ENCODE data around the gene MATCAP1.

Gene MATCAP1

DNA sequence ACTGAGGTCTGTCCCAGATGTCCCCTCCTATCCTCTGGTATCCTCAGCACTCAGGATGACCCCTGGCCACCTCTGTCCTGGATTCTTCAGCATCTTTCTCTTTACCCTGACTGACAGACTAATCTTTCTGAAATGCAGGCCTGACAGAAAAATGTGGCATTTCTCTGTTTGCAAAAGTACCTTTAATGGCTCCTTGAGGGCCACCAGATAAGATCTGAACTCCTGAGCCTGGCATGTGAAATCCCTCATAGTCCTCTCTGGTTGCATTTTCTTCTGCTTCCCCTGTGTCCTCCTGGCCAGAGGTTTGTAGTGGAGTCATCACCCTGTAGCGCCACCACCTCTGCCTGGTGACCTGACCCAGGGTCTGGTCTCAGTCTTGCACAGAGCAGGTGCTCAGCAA is 13.1 kb upstream of the MATCAP1 start:
- Histone ChIP-seq H3K4me3 (ENCODE audit: low read length) (no peak overlapping the region), H3K36me3 (ENCODE audit: control insufficient read depth, insufficient read depth, low read length, severe bottlenecking) (peaks cover 50% of the 10 kb centered on the region), H3K9ac (ENCODE audit: low read length) (no peak overlapping the region), H3K9me3 (ENCODE audit: control insufficient read depth, low read length) (no peaks in the 10 kb centered on the region), H3K4me1 (ENCODE audit: control insufficient read depth, insufficient read depth, low read length) (peaks cover 24% of the 10 kb centered on the region), H3K27me3 (replicated peaks; ENCODE audit: control insufficient read depth, insufficient read depth, low read length) (no peaks in the 10 kb centered on the region)
- no peak for DNase-seq (ENCODE audit: low read depth)

DNA sequence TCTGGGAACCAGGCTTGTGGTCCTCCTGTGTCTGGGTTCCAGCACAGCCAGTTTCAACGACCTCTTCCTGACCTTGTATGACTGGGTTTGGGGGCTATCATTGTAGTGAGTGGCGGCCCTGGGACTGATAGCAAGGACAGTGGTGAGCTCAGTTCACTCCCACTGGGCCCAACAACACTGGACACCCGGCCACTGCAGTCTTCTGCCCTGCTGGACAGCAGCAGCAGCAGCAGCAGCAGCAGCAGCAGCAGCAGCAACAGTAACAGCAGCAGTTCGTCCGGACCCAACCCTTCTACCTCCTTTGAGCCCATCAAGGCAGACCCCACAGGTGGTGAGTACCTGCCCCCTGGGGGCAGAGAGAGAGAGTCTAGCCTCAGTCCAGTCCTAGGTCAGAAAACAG is 11.9 kb upstream of the MATCAP1 start:
- Histone ChIP-seq H3K27me3 (replicated peaks; ENCODE audit: control insufficient read depth, insufficient read depth, low read length) (no peaks in the 10 kb centered on the region), H3K9me3 (ENCODE audit: control insufficient read depth, low read length) (no peaks in the 10 kb centered on the region), H3K36me3 (ENCODE audit: control insufficient read depth, insufficient read depth, low read length, severe bottlenecking) (peaks cover 46% of the 10 kb centered on the region), H3K4me1 (ENCODE audit: control insufficient read depth, insufficient read depth, low read length) (peaks cover 24% of the 10 kb centered on the region), H3K4me3 (ENCODE audit: low read length) (no peak overlapping the region), H3K9ac (ENCODE audit: low read length) (no peak overlapping the region)
- DNase-seq (ENCODE audit: low read depth), result no peak

DNA sequence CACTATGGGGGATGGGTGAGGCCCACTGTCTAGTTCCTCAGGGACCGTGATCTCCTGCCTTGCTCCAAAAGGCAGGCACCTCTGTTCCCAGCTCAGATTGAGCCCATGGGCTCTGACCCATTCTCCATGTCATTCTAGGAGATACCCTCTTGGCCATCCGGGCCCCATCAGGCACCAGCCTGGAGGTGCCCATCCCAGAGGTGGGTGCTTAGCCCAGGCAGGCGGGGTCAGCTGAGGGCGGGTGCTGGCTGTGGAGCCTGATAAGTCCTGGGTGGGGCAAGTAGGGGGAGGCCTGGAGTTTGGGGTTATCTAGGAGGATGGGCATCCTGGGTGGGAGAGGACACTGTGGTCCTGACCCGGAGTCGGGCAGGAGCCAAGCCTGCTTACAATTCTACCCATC is 10.5 kb upstream of the MATCAP1 start:
- no peak overlapping the region for H3K4me3 ChIP-seq (ENCODE audit: low read length)
- no peaks in the 10 kb centered on the region for H3K9me3 ChIP-seq (ENCODE audit: control insufficient read depth, low read length)
- H3K27me3 ChIP-seq (replicated peaks; ENCODE audit: control insufficient read depth, insufficient read depth, low read length), result no peaks in the 10 kb centered on the region
- peaks cover 24% of the 10 kb centered on the region for H3K4me1 ChIP-seq (ENCODE audit: control insufficient read depth, insufficient read depth, low read length)
- no peak for DNase-seq (ENCODE audit: low read depth)
- H3K9ac ChIP-seq (ENCODE audit: low read length), result peak overlapping the region; percentile 99
- peaks cover 46% of the 10 kb centered on the region for H3K36me3 ChIP-seq (ENCODE audit: control insufficient read depth, insufficient read depth, low read length, severe bottlenecking)

- peak overlapping the region; percentile 99 for H3K9ac ChIP-seq (ENCODE audit: low read length)
- peaks cover 23% of the 10 kb centered on the region for H3K4me1 ChIP-seq (ENCODE audit: control insufficient read depth, insufficient read depth, low read length)
- no peaks in the 10 kb centered on the region for H3K27me3 ChIP-seq (replicated peaks; ENCODE audit: control insufficient read depth, insufficient read depth, low read length)
- H3K4me3 ChIP-seq (ENCODE audit: low read length), result peak overlapping the region; percentile 98
- peaks cover 46% of the 10 kb centered on the region for H3K36me3 ChIP-seq (ENCODE audit: control insufficient read depth, insufficient read depth, low read length, severe bottlenecking)
- no peaks in the 10 kb centered on the region for H3K9me3 ChIP-seq (ENCODE audit: control insufficient read depth, low read length)
- DNase-seq (ENCODE audit: low read depth), result no peak
These were observed 9.8 kb upstream of the MATCAP1 start for GRCh38 chr16:67193536-67193935.

DNA sequence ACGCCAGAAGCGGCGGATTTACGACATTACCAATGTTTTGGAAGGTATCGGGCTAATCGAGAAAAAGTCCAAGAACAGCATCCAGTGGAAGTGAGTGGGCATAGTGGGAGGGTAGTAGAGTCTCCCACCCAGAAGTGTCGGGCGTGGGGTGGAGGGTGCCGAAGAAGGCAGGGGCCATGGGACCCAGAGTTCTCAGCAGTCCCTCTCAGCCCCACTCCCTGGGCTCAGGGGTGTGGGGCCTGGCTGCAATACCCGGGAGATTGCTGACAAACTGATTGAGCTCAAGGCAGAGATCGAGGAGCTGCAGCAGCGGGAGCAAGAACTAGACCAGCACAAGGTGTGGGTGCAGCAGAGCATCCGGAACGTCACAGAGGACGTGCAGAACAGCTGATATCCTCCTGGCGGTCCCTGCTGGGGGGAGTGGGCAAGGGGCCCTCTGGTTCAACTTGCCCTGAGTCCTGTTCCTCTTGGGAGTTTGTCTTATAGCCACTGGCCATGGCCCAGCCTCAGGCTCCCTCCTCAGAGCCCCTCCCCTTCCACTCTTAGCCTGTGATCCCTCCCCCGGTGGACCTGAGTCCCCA is 9.1 kb upstream of the MATCAP1 start:
- Histone ChIP-seq H3K4me1 (ENCODE audit: control insufficient read depth, insufficient read depth, low read length) (peaks cover 21% of the 10 kb centered on the region), H3K9me3 (ENCODE audit: control insufficient read depth, low read length) (no peaks in the 10 kb centered on the region), H3K27me3 (replicated peaks; ENCODE audit: control insufficient read depth, insufficient read depth, low read length) (no peaks in the 10 kb centered on the region), H3K36me3 (ENCODE audit: control insufficient read depth, insufficient read depth, low read length, severe bottlenecking) (peaks cover 43% of the 10 kb centered on the region), H3K9ac (ENCODE audit: low read length) (peak overlapping the region; percentile 99), H3K4me3 (ENCODE audit: low read length) (peak overlapping the region; percentile 98)
- DNase-seq (ENCODE audit: low read depth), result no peak

DNA sequence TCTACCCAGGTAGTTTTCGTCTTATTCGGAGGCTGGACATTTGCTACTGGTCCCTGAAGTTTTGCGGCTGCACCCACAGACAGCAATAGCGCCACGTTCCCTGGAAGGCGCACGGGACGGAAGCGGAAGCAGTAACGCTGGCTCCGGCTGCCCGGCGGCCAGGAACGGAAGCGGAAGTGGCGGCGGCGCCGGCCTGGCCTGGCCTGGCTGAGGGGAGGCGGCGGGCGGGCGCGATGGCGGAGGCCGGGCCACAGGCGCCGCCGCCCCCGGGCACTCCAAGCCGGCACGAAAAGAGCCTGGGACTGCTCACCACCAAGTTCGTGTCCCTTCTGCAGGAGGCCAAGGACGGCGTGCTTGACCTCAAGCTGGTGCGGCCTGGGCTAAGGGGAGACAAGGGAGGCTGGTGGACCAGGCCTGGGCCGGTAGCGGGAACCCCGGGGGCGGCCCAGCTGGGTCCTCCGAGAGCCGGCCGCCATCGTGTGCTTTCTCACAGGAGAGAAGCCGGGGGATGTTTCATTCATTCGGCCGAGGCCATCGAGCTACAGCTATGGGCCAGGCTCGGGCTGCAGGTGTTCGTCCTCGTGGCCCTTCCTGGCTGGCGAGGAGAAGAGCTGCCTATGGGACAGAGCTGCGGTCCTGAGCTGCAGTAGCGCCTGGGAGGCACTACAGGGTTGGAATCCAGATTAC is 8.4 kb upstream of the MATCAP1 start, which contains the start of gene E2F4:
TSS of gene E2F4 (plus strand) at position 161 of the 687 bp plus-strand sequence. CDS start at position 234, 73 bp downstream.
- Histone ChIP-seq H3K27me3 (replicated peaks; ENCODE audit: control insufficient read depth, insufficient read depth, low read length) (no peaks in the 10 kb centered on the region), H3K36me3 (ENCODE audit: control insufficient read depth, insufficient read depth, low read length, severe bottlenecking) (peaks cover 36% of the 10 kb centered on the region), H3K9ac (ENCODE audit: low read length) (peak within 1 kb of the TSS; percentile 99), H3K4me3 (ENCODE audit: low read length) (peak within 1 kb of the TSS; percentile 98), H3K9me3 (ENCODE audit: control insufficient read depth, low read length) (no peaks in the 10 kb centered on the region), H3K4me1 (ENCODE audit: control insufficient read depth, insufficient read depth, low read length) (peaks cover 17% of the 10 kb centered on the region)
- peak; percentile 98 for DNase-seq (ENCODE audit: low read depth)

DNA sequence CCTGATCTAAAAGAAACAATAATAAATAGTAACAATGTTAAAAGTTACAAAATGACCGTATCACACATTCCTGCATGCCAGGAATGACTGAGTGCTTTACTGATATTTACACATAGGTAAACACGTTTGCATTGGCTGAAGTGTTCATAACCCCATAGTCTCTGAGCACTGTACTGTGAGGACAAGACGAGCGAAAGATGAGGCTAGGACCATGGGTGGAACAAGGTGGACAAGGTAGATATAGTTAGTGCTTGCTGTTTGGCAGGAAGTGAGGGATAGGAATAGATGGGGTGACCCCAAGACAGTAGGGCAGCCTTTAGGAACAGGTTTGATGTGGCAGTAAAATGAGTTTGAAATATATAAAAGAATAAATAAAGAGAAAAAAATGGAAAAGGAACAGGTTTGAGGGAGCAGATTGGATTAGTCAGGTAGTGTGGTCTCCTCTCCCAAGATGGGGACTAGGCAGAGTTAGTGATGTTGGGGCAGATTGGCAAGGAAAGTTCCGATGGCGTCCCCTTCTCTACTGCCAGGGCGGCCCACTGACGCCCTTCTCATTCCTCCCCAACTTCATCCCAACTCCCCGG is 7.7 kb upstream of the MATCAP1 start:
- H3K36me3 ChIP-seq (ENCODE audit: control insufficient read depth, insufficient read depth, low read length, severe bottlenecking), result peaks cover 29% of the 10 kb centered on the region
- H3K9me3 ChIP-seq (ENCODE audit: control insufficient read depth, low read length), result no peaks in the 10 kb centered on the region
- H3K9ac ChIP-seq (ENCODE audit: low read length), result peak overlapping the region; percentile 99
- H3K27me3 ChIP-seq (replicated peaks; ENCODE audit: control insufficient read depth, insufficient read depth, low read length), result no peaks in the 10 kb centered on the region
- peaks cover 17% of the 10 kb centered on the region for H3K4me1 ChIP-seq (ENCODE audit: control insufficient read depth, insufficient read depth, low read length)
- peak overlapping the region; percentile 98 for H3K4me3 ChIP-seq (ENCODE audit: low read length)
- no peak for DNase-seq (ENCODE audit: low read depth)

DNA sequence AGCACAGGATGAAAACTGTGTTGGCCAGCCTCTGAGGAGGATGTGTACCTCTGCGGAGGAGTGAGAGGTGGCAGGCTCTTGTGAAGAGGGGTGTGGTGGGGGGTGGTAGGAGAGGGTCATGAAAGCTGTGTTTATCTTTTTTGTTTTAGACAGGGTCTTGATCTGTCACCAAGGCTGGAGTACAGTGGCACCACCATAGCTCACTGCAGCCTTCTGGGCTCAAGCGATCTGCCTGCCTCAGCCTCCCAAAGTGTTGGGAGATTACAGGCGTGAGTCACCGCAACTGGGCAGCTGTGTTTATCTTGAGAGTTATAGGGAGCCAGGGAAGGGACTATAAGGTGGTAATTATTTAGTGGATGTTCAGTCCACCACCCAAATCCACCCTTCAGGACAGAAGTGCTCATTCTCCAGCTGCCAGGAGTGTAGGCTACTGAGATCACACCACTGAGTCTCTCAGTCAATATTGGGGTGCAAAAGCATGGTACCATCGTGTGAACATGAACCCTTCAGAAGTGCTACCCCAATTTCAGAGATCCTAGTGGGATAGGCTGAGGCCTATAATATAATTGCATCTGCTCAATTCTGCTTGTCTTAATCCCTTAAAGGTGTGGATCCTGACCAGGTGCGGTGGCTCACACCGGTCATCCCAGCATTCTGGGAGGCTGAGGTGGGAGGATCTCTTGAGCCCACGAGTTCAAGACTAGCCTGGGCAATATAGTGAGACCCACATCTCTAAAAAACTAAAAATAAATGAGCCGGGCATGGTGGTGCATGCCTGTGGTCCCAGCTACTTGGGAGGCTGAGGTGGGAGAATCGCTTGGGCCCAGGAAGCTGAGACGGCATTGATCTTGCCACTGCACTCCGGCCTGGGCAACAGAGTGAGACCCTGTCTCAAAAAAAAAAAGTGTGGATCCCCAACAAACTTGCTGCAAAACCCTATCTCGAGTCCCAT is 7.0 kb upstream of the MATCAP1 start:
- Histone ChIP-seq H3K4me1 (ENCODE audit: control insufficient read depth, insufficient read depth, low read length) (peaks cover 19% of the 10 kb centered on the region), H3K4me3 (ENCODE audit: low read length) (no peak overlapping the region), H3K27me3 (replicated peaks; ENCODE audit: control insufficient read depth, insufficient read depth, low read length) (no peaks in the 10 kb centered on the region), H3K9me3 (ENCODE audit: control insufficient read depth, low read length) (no peaks in the 10 kb centered on the region), H3K9ac (ENCODE audit: low read length) (no peak overlapping the region), H3K36me3 (ENCODE audit: control insufficient read depth, insufficient read depth, low read length, severe bottlenecking) (peaks cover 21% of the 10 kb centered on the region)
- no peak for DNase-seq (ENCODE audit: low read depth)

DNA sequence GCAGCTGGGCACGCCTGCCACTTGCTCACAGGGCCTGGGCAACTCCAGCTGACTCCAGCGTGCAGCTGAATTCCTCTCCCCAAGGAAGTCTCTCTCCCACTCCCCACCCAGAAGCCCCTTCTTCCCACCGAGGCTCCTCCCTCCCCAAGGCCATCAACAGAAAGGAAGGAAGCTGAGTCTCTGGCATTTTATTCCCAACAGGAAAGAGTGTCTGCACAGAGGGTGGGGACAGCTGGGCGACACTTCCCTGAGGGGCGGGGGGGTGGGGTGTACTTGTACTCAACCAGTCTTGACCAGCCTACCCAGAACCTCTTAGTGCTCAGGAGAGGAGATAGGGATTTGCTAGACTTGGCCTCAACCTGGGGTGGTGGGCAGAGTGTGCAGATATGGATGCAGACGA is 6.3 kb upstream of the MATCAP1 start, which contains the start of gene EXOC3L1:
TSS of gene EXOC3L1 (minus strand) at position 96 of the 400 bp plus-strand sequence. CDS start 460 bp downstream, outside the sequence.
- H3K4me3 ChIP-seq (ENCODE audit: low read length), result no peak within 1 kb of the TSS
- H3K4me1 ChIP-seq (ENCODE audit: control insufficient read depth, insufficient read depth, low read length), result peaks cover 24% of the 10 kb centered on the region
- no peak within 1 kb of the TSS for H3K9ac ChIP-seq (ENCODE audit: low read length)
- no peak for DNase-seq (ENCODE audit: low read depth)
- H3K9me3 ChIP-seq (ENCODE audit: control insufficient read depth, low read length), result no peaks in the 10 kb centered on the region
- H3K27me3 ChIP-seq (replicated peaks; ENCODE audit: control insufficient read depth, insufficient read depth, low read length), result no peaks in the 10 kb centered on the region
- peaks cover 15% of the 10 kb centered on the region for H3K36me3 ChIP-seq (ENCODE audit: control insufficient read depth, insufficient read depth, low read length, severe bottlenecking)

DNA sequence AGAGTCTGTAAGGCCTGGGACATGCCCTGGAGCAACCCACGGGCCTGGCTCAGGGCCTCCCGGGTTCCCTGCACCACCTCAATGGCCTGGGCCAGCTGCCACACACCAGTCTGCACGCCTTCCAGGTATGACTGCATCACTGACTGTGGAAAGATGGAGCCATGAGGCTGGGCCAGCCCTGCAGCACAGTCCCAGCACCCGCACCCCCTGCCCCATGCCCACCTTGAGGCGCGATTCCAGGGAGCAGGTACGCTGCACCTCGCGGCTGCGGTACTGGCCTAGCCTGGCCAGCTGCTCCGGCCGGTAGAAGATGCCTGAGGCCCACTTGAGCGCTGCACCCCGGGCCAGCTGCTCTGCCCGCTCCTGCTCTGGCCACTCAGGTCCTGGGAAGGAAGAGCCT is 5.0 kb upstream of the MATCAP1 start:
- no peaks in the 10 kb centered on the region for H3K9me3 ChIP-seq (ENCODE audit: control insufficient read depth, low read length)
- no peak overlapping the region for H3K9ac ChIP-seq (ENCODE audit: low read length)
- DNase-seq (ENCODE audit: low read depth), result no peak

GRCh38 chr16:67188323-67188722 is 4.6 kb upstream of the MATCAP1 start:
- Histone ChIP-seq H3K9ac (ENCODE audit: low read length) (no peak overlapping the region), H3K9me3 (ENCODE audit: control insufficient read depth, low read length) (no peaks in the 10 kb centered on the region), H3K4me3 (ENCODE audit: low read length) (no peak overlapping the region), H3K36me3 (ENCODE audit: control insufficient read depth, insufficient read depth, low read length, severe bottlenecking) (no peaks in the 10 kb centered on the region), H3K27me3 (replicated peaks; ENCODE audit: control insufficient read depth, insufficient read depth, low read length) (no peaks in the 10 kb centered on the region), H3K4me1 (ENCODE audit: control insufficient read depth, insufficient read depth, low read length) (peaks cover 21% of the 10 kb centered on the region)
- no peak for DNase-seq (ENCODE audit: low read depth)

More for the DNA sequence above, 5.0 kb upstream of the MATCAP1 start:
- Histone ChIP-seq H3K4me1 (ENCODE audit: control insufficient read depth, insufficient read depth, low read length) (peaks cover 25% of the 10 kb centered on the region), H3K36me3 (ENCODE audit: control insufficient read depth, insufficient read depth, low read length, severe bottlenecking) (peaks cover 2% of the 10 kb centered on the region), H3K27me3 (replicated peaks; ENCODE audit: control insufficient read depth, insufficient read depth, low read length) (no peaks in the 10 kb centered on the region), H3K4me3 (ENCODE audit: low read length) (no peak overlapping the region)
